DND-41 (cell line): ENCODE data around the gene ZKSCAN1.

Source experiments
- ATAC-seq: fragments of 200-7000 bp; cut with Tn5 transposase; 3 replicates; pipeline ENCODE4 v1.9.1; 2021; ENCODE audit warnings: low read depth; ENCODE audit not compliant: insufficient read depth
- DNase-seq: peaks from one replicate; pipeline ENCODE4 v3.0.0-alpha.2; 2020
- H2AFZ ChIP-seq: 2 replicates; pipeline ENCODE4 v1.6.0; 2012; ENCODE audit warnings: low read depth, low read length
- H3K27ac ChIP-seq: 2 replicates; pipeline ENCODE4 v1.5.1; 2012; ENCODE audit warnings: low read length, inconsistent platforms
- H3K27me3 ChIP-seq: fragments of 200-600 bp; sonication (generic); 2 replicates; pipeline ENCODE4 v1.6.0; 2012; ENCODE audit warnings: low read length, mild to moderate bottlenecking, inconsistent platforms; ENCODE audit not compliant: insufficient read depth, poor library complexity
- H3K36me3 ChIP-seq: 2 replicates; pipeline ENCODE4 v1.5.1; 2012; ENCODE audit warnings: low read length, inconsistent platforms; ENCODE audit not compliant: insufficient read depth
- H3K4me1 ChIP-seq: 2 replicates; pipeline ENCODE4 v1.5.1; 2012; ENCODE audit warnings: mild to moderate bottlenecking, low read length; ENCODE audit not compliant: insufficient read depth
- H3K4me2 ChIP-seq: 2 replicates; pipeline ENCODE4 v1.6.0; 2012; ENCODE audit warnings: mild to moderate bottlenecking, moderate library complexity, low read length, inconsistent platforms; ENCODE audit not compliant: insufficient read depth
- H3K4me3 ChIP-seq, 2 experiments: fragments of 200-600 bp in 1 of 2; shearing (Covaris generic) in 1 of 2; 2 replicates each; pipeline ENCODE4 v1.5.1; 2012 to 2016; ENCODE audit warnings: inconsistent platforms in 2 of 2, low read length in 2 of 2, mild to moderate bottlenecking in 2 of 2, low read depth in 1 of 2, moderate library complexity in 1 of 2
- H3K79me2 ChIP-seq: 2 replicates; pipeline ENCODE4 v1.6.0; 2012; ENCODE audit warnings: low read length, inconsistent platforms; ENCODE audit not compliant: insufficient read depth
- H3K9ac ChIP-seq: 2 replicates; pipeline ENCODE4 v1.6.0; 2012; ENCODE audit warnings: low read depth, mild to moderate bottlenecking, inconsistent platforms, low read length, moderate library complexity
- H3K9me3 ChIP-seq: 2 replicates; pipeline ENCODE4 v1.5.1; 2012; ENCODE audit warnings: low read length, moderate library complexity, mild to moderate bottlenecking, inconsistent platforms; ENCODE audit not compliant: insufficient read depth, severe bottlenecking
- H4K20me1 ChIP-seq: 2 replicates; pipeline ENCODE4 v1.6.0; 2012; ENCODE audit warnings: low read length; ENCODE audit not compliant: insufficient read depth
- CTCF ChIP-seq: IDR thresholded peaks from 2 replicates; pipeline ENCODE4 v1.5.1; 2012; ENCODE audit warnings: borderline replicate concordance, low read length, moderate library complexity, mild to moderate bottlenecking; ENCODE audit not compliant: poor library complexity, severe bottlenecking; ENCODE audit errors: extremely low read depth
- EZH2 ChIP-seq: IDR thresholded peaks from 3 replicates; pipeline ENCODE4 v1.6.1; 2012; ENCODE audit warnings: borderline replicate concordance, low read depth, mild to moderate bottlenecking, moderate library complexity, low read length, inconsistent platforms; ENCODE audit not compliant: severe bottlenecking

ZKSCAN1 gene

GRCh38 chr7:99974681-99975080 lies 40.7 kb upstream of the ZKSCAN1 start:
- H4K20me1 ChIP-seq, result no peaks in the 10 kb centered on the region
- no peaks in the 10 kb centered on the region for H3K36me3 ChIP-seq
- DNase-seq (no peak), ATAC-seq (no peak)
- no peaks in the 10 kb centered on the region for H3K27me3 ChIP-seq
- H3K4me2 ChIP-seq, result no peak overlapping the region
- H3K9ac ChIP-seq, result no peak overlapping the region
- no peak overlapping the region for H2AFZ ChIP-seq
- 0 out of 2 replicates have a peak, but pooled peaks cover 1% of the 10 kb centered on the region for H3K4me1 ChIP-seq
- no peak overlapping the region for H3K27ac ChIP-seq
- H3K4me3 ChIP-seq, result no peak overlapping the region
- H3K9me3 ChIP-seq, result no peaks in the 10 kb centered on the region
- no peaks in the 10 kb centered on the region for H3K79me2 ChIP-seq
- TF ChIP-seq CTCF (no peak), EZH2 (no peak)

GRCh38 chr7:99975782-99976521 lies 39.4 kb upstream of the ZKSCAN1 start, which contains the start of gene AZGP1:
Gene AZGP1, minus strand, starts transcription at chr7:99976031. Its CDS starts 11 bp downstream, at chr7:99976020.
- H3K4me1 ChIP-seq, result peaks cover 6% of the 10 kb centered on the region
- no peak within 1 kb of the TSS for H3K4me2 ChIP-seq
- TF ChIP-seq CTCF (no peak), EZH2 (no peak)
- H2AFZ ChIP-seq, result no peak within 1 kb of the TSS
- no peak within 1 kb of the TSS for H3K9ac ChIP-seq
- no peak within 1 kb of the TSS for H3K27ac ChIP-seq
- no peaks in the 10 kb centered on the region for H3K9me3 ChIP-seq
- no peaks in the 10 kb centered on the region for H3K36me3 ChIP-seq
- H4K20me1 ChIP-seq, result no peaks in the 10 kb centered on the region
- ATAC-seq (no peak), DNase-seq (no peak)
- no peaks in the 10 kb centered on the region for H3K79me2 ChIP-seq
- no peaks in the 10 kb centered on the region for H3K27me3 ChIP-seq
- no peak within 1 kb of the TSS for H3K4me3 ChIP-seq

GRCh38 chr7:99976626-99977025 lies 38.8 kb upstream of the ZKSCAN1 start:
- no peak overlapping the region for H3K27ac ChIP-seq
- DNase-seq (no peak), ATAC-seq (no peak)
- peaks cover 6% of the 10 kb centered on the region for H3K4me1 ChIP-seq
- H3K36me3 ChIP-seq, result no peaks in the 10 kb centered on the region
- H3K9me3 ChIP-seq, result no peaks in the 10 kb centered on the region
- no peaks in the 10 kb centered on the region for H3K27me3 ChIP-seq
- H3K4me2 ChIP-seq, result no peak overlapping the region
- no peak overlapping the region for H2AFZ ChIP-seq
- H3K79me2 ChIP-seq, result no peaks in the 10 kb centered on the region
- no peaks in the 10 kb centered on the region for H4K20me1 ChIP-seq
- no peak overlapping the region for H3K9ac ChIP-seq
- H3K4me3 ChIP-seq, result no peak overlapping the region
- TF ChIP-seq CTCF (no peak), EZH2 (no peak)
